B cell (primary cell): ENCODE results near the gene HSPA12B. TPM values are rescaled to one million over a fixed set of nuclear protein-coding genes. Genes with fewer than 3 reads are reported as not detected.

Source experiments
- ATAC-seq: fragments of 200-7000 bp; cut with Tn5 transposase; one replicate; pipeline ENCODE4 v1.10.0; 2021; ENCODE audit warnings: low read depth, mild to moderate bottlenecking, moderate number of reproducible peaks, moderate library complexity
- CTCF ChIA-PET: fragments of 350-600 bp; sonication (Branson Sonifier 250); formaldehyde crosslinking; loops from one replicate; lab custom pipeline; 2021; ENCODE audit warnings: antibody characterized with exemption, inconsistent platforms; lab: Charles Lee
- POLR2A ChIA-PET: fragments of 350-600 bp; sonication (Branson Sonifier 250); formaldehyde crosslinking; loops from one replicate; lab custom pipeline; 2021; ENCODE audit warnings: antibody characterized with exemption; lab: Charles Lee
- DNase-seq: peaks from one replicate; pipeline ENCODE4 v3.0.0; 2013
- H2AFZ ChIP-seq: 2 replicates; pipeline ENCODE4 v1.6.1; 2012; ENCODE audit warnings: mild to moderate bottlenecking, low read depth, low read length; ENCODE audit not compliant: insufficient read depth, poor library complexity, severe bottlenecking
- H3K27ac ChIP-seq, 2 donors: 1 replicate in 1 of 2; 2 replicates in 1 of 2; pipeline ENCODE4 v1.5.1; 2012 to 2013; ENCODE audit warnings: low read length in 2 of 2, mild to moderate bottlenecking in 2 of 2, moderate library complexity in 1 of 2
- H3K27me3 ChIP-seq, 4 experiments: fragments of 200-600 bp in 1 of 4; sonication (generic) in 1 of 4; replicated peaks in 1 of 4; 1 replicate in 2 of 4; 2 replicates in 2 of 4; pipeline versions ENCODE4 v1.6.1 to v1.7.0; 2013 to 2016; ENCODE audit warnings: low read length in 3 of 4, mild to moderate bottlenecking in 2 of 4, mixed read lengths in 1 of 4, moderate library complexity in 1 of 4; ENCODE audit not compliant: insufficient read depth in 4 of 4, control insufficient read depth in 3 of 4; ENCODE audit errors: control extremely low read depth in 1 of 4
- H3K36me3 ChIP-seq, 2 experiments: replicated peaks in 1 of 2; 1 replicate in 1 of 2; 2 replicates in 1 of 2; pipeline versions ENCODE4 v1.6.1 to v1.7.1; 2013; ENCODE audit warnings: low read length in 1 of 2; ENCODE audit not compliant: insufficient read depth in 2 of 2, control insufficient read depth in 1 of 2; ENCODE audit errors: control extremely low read depth in 1 of 2, extremely low read depth in 1 of 2
- H3K4me1 ChIP-seq, 2 donors: fragments of 200-600 bp in 1 of 2; sonication (generic) in 1 of 2; 1 replicate in 1 of 2; 2 replicates in 1 of 2; pipeline versions ENCODE4 v1.5.1 to v1.6.1; 2013 to 2017; ENCODE audit warnings: low read length in 2 of 2; ENCODE audit not compliant: control insufficient read depth in 2 of 2, insufficient read depth in 2 of 2
- H3K4me2 ChIP-seq: replicated peaks from 2 replicates; pipeline ENCODE3; 2012; ENCODE audit warnings: mild to moderate bottlenecking, low read depth, low read length; ENCODE audit not compliant: poor library complexity, severe bottlenecking
- H3K4me3 ChIP-seq, 5 experiments: fragments of 200-600 bp in 1 of 5; sonication (generic) in 1 of 5; 1 replicate in 3 of 5; 2 replicates in 2 of 5; pipeline versions ENCODE4 v1.5.1 to v1.7.0; 2011 to 2016; ENCODE audit warnings: low read length in 4 of 5, mild to moderate bottlenecking in 4 of 5, low read depth in 2 of 5, control low read depth in 1 of 5, moderate library complexity in 1 of 5; ENCODE audit not compliant: insufficient read depth in 1 of 5; ENCODE audit errors: control extremely low read depth in 1 of 5, extremely low read depth in 1 of 5
- H3K79me2 ChIP-seq: fragments of 200-600 bp; sonication (generic); one replicate; pipeline ENCODE4 v1.6.0; 2016; ENCODE audit warnings: low read length; ENCODE audit not compliant: control insufficient read depth, insufficient read depth
- H3K9ac ChIP-seq: fragments of 200-600 bp; sonication (generic); 2 replicates; pipeline ENCODE4 v1.6.1; 2017; ENCODE audit warnings: mild to moderate bottlenecking, low read length, moderate library complexity
- H3K9me3 ChIP-seq, 3 donors: one replicate each; pipeline versions ENCODE4 v1.6.1 to v1.7.1; 2013; ENCODE audit warnings: low read length in 2 of 3; ENCODE audit not compliant: control insufficient read depth in 2 of 3, insufficient read depth in 1 of 3; ENCODE audit errors: control extremely low read depth in 1 of 3
- H4K20me1 ChIP-seq: 2 replicates; pipeline ENCODE4 v1.6.0; 2012; ENCODE audit warnings: mild to moderate bottlenecking, low read length; ENCODE audit not compliant: insufficient read depth, control insufficient read depth, poor library complexity, severe bottlenecking
- H3K27ac Mint-ChIP-seq: one replicate; pipeline ENCODE4 v1.8.0; 2021; ENCODE audit warnings: mixed read lengths
- H3K27me3 Mint-ChIP-seq: one replicate; pipeline ENCODE4 v1.8.0; 2021; ENCODE audit warnings: mixed read lengths
- H3K4me1 Mint-ChIP-seq: one replicate; pipeline ENCODE4 v1.8.0; 2021; ENCODE audit warnings: mixed read lengths
- H3K4me3 Mint-ChIP-seq: one replicate; pipeline ENCODE4 v1.8.0; 2021; ENCODE audit warnings: mixed read lengths
- H3K9me3 Mint-ChIP-seq: one replicate; pipeline ENCODE4 v1.8.0; 2022; ENCODE audit warnings: mixed read lengths; ENCODE audit not compliant: insufficient read depth
- CTCF ChIP-seq: fragments of 200-600 bp; IDR thresholded peaks from one replicate; pipeline ENCODE4 v1.8.0; 2022; ENCODE audit warnings: antibody characterized with exemption, mild to moderate bottlenecking
- EZH2 ChIP-seq: IDR thresholded peaks from 2 replicates; pipeline ENCODE4 v1.6.1; 2012; ENCODE audit warnings: borderline replicate concordance, low read depth, mild to moderate bottlenecking, moderate library complexity, low read length; ENCODE audit not compliant: insufficient read depth, poor library complexity, severe bottlenecking
- WGBS: methylation state at CpG from one replicate; pipeline ENCODE4 v1.1.5; 2013; ENCODE audit warnings: missing lambda C conversion rate; ENCODE audit not compliant: insufficient coverage; 5-methylcytosine and 5-hydroxymethylcytosine counted together
- intact Hi-C: fragments of 100-400 bp; cut with micrococcal nuclease; formaldehyde crosslinking; loops from one replicate; pipeline ENCODE4 v1.10.0; 2022
- polyA plus RNA-seq: library from polyadenylated mRNA; depleted of rRNA; stranded (reverse); fragments of >200 nt; gene quantifications from 2 replicates; pipeline ENCODE4 v1.2.3, GENCODE V29; 2012
- total RNA-seq, 2 donors: library from RNA; stranded (reverse); fragments of 120-200 nt in 1 of 2; gene quantifications; 1 replicate in 1 of 2; 2 replicates in 1 of 2; pipeline versions ENCODE4 v1.2.3 to v1.2.4, GENCODE V29; 2013 to 2022

HSPA12B gene
- total and polyA plus RNA-seq, 2 donors (not counting 1 experiment from before 2014, with no cell fraction given), result not detected

GRCh38 chr20:3730803-3731672 lies 1.4 kb upstream of the HSPA12B start:
- Mint-ChIP-seq H3K9me3 (no peaks in the 10 kb centered on the region), H3K27ac (no peak overlapping the region), H3K4me1 (peaks cover 5% of the 10 kb centered on the region), H3K4me3 (no peak overlapping the region), H3K27me3 (peaks cover 58% of the 10 kb centered on the region)
- intact Hi-C loops, result no loop called here
- no peak for DNase-seq
- WGBS, result 85% methylated on average over 12 of the region's 12 CpGs
- H3K27ac ChIP-seq, result no peak overlapping the region
- ATAC-seq, result no peak
- H3K36me3 ChIP-seq, result no peaks in the 10 kb centered on the region
- no peak overlapping the region for H3K4me3 ChIP-seq
- ChIA-PET POLR2A (no interaction called here), CTCF (interaction anchor here (1.4 kb wide), 1 partner anchor 20 kb away, joined by 3 read pairs; no protein-coding TSS in a partner anchor)
- no peak overlapping the region for H3K9ac ChIP-seq
- TF ChIP-seq CTCF (no peak), EZH2 (no peak)
- no peaks in the 10 kb centered on the region for H3K79me2 ChIP-seq
- peaks cover 0 to 41% (median 9%) of the 10 kb centered on the region in 4 experiments for H3K27me3 ChIP-seq
- no peak overlapping the region for H3K4me2 ChIP-seq
- no peak overlapping the region for H2AFZ ChIP-seq
- no peaks in the 10 kb centered on the region for H3K4me1 ChIP-seq
- no peaks in the 10 kb centered on the region for H3K9me3 ChIP-seq
- H4K20me1 ChIP-seq, result no peaks in the 10 kb centered on the region

GRCh38 chr20:3731944-3732326 lies 550 bp upstream of the HSPA12B start:
- no peak for ATAC-seq
- WGBS, result 91% methylated on average over 13 of the region's 16 CpGs
- Histone ChIP-seq H3K27ac (no peak overlapping the region), H3K36me3 (no peaks in the 10 kb centered on the region), H3K9me3 (no peaks in the 10 kb centered on the region), H3K4me3 (no peak overlapping the region), H2AFZ (no peak overlapping the region), H3K27me3 (peaks cover 0 to 41% (median 9%) of the 10 kb centered on the region in 4 experiments), H3K9ac (no peak overlapping the region), H3K4me2 (no peak overlapping the region), H4K20me1 (no peaks in the 10 kb centered on the region), H3K4me1 (no peaks in the 10 kb centered on the region), H3K79me2 (no peaks in the 10 kb centered on the region)
- intact Hi-C loops, result no loop called here
- peaks cover 5% of the 10 kb centered on the region for H3K4me1 Mint-ChIP-seq
- no peaks in the 10 kb centered on the region for H3K9me3 Mint-ChIP-seq
- H3K27ac Mint-ChIP-seq, result no peak overlapping the region
- ChIA-PET POLR2A (no interaction called here), CTCF (interaction anchor here (1.4 kb wide), 1 partner anchor 21 kb away, joined by 3 read pairs; no protein-coding TSS in a partner anchor)
- TF ChIP-seq CTCF (no peak), EZH2 (no peak)
- no peak overlapping the region for H3K4me3 Mint-ChIP-seq
- H3K27me3 Mint-ChIP-seq, result peaks cover 60% of the 10 kb centered on the region
- DNase-seq, result no peak
